H1 (cell line): Measurements from ENCODE around the gene AVPI1. TPM values are rescaled to one million over a fixed set of nuclear protein-coding genes. Genes with fewer than 3 reads are reported as not detected.

Experiments
- CTCF ChIA-PET: fragments of 300-600 bp; sonication (Branson Sonifier 250); formaldehyde crosslinking; loops from one replicate; lab custom pipeline; 2021; ENCODE audit not compliant: partially characterized antibody; lab: Charles Lee
- POLR2A ChIA-PET: fragments of 300-600 bp; sonication (Branson Sonifier 250); formaldehyde crosslinking; loops from one replicate; lab custom pipeline; 2021; ENCODE audit warnings: inconsistent platforms; ENCODE audit not compliant: partially characterized antibody; lab: Charles Lee
- DNase-seq, 2 experiments: peaks; one replicate each; pipeline versions ENCODE4 v3.0.0 to v3.0.0-alpha.2; 2010 to 2022; ENCODE audit warnings: low spot score in 2 of 2, low read depth in 1 of 2, mixed read lengths in 1 of 2
- FAIRE-seq: peaks from 2 replicates; lab custom pipeline; 2011; peaks lifted over from hg19 to GRCh38; lab: Jason Lieb, UNC
- H2AFZ ChIP-seq: 2 replicates; pipeline ENCODE4 v1.8.1; 2012; ENCODE audit warnings: low read length, inconsistent platforms
- H2AK5ac ChIP-seq: 2 replicates; pipeline ENCODE4 v1.6.1; 2013; ENCODE audit warnings: low read depth, low read length
- H2BK120ac ChIP-seq: replicated peaks from 2 replicates; pipeline ENCODE3; 2013; ENCODE audit warnings: low read depth, low read length, inconsistent platforms
- H2BK12ac ChIP-seq: 2 replicates; pipeline ENCODE4 v1.6.1; 2013; ENCODE audit warnings: low read depth, low read length
- H2BK15ac ChIP-seq: 2 replicates; pipeline ENCODE4 v1.6.1; 2013; ENCODE audit warnings: low read length
- H2BK20ac ChIP-seq: 2 replicates; pipeline ENCODE4 v1.6.1; 2013; ENCODE audit warnings: low read length
- H2BK5ac ChIP-seq: 2 replicates; pipeline ENCODE4 v1.6.1; 2013; ENCODE audit warnings: low read depth, low read length
- H3K14ac ChIP-seq: 2 replicates; pipeline ENCODE4 v1.6.1; 2013; ENCODE audit warnings: inconsistent platforms; ENCODE audit not compliant: insufficient read length
- H3K18ac ChIP-seq: 2 replicates; pipeline ENCODE4 v1.6.1; 2013; ENCODE audit warnings: low read length; ENCODE audit errors: extremely low read depth
- H3K23ac ChIP-seq: 2 replicates; pipeline ENCODE4 v1.6.1; 2013; ENCODE audit warnings: inconsistent platforms; ENCODE audit not compliant: insufficient read length
- H3K23me2 ChIP-seq: 2 replicates; pipeline ENCODE4 v1.6.1; 2013; ENCODE audit warnings: low read depth, low read length
- H3K27ac ChIP-seq: 2 replicates; pipeline ENCODE4 v1.6.1; 2011; ENCODE audit warnings: low read depth, low read length, inconsistent platforms
- H3K27me3 ChIP-seq, 4 experiments: replicated peaks in 1 of 4; 1 replicate in 1 of 4; 2 replicates in 3 of 4; pipeline versions ENCODE4 v1.6.1 to v1.8.1; 2011 to 2013; ENCODE audit warnings: low read length in 3 of 4, mild to moderate bottlenecking in 3 of 4, inconsistent platforms in 2 of 4, mixed read lengths in 2 of 4, moderate library complexity in 1 of 4; ENCODE audit not compliant: control insufficient read depth in 3 of 4, insufficient read depth in 3 of 4; ENCODE audit errors: extremely low read depth in 1 of 4
- H3K36me3 ChIP-seq, 4 experiments: 2 replicates each; pipeline versions ENCODE4 v1.6.1 to v1.8.1; 2011 to 2013; ENCODE audit warnings: mild to moderate bottlenecking in 4 of 4, low read length in 3 of 4, moderate library complexity in 2 of 4, control low read depth in 1 of 4, inconsistent platforms in 1 of 4; ENCODE audit not compliant: insufficient read depth in 4 of 4, control insufficient read depth in 2 of 4
- H3K4ac ChIP-seq: replicated peaks from 2 replicates; pipeline ENCODE3; 2013; ENCODE audit warnings: low read length, low read depth, mixed read lengths, inconsistent platforms; ENCODE audit not compliant: insufficient read length
- H3K4me1 ChIP-seq, 4 experiments: replicated peaks in 1 of 4; 1 replicate in 1 of 4; 2 replicates in 3 of 4; pipeline versions ENCODE4 v1.6.1 to v1.8.1; 2011 to 2013; ENCODE audit warnings: low read length in 3 of 4, inconsistent platforms in 2 of 4, mixed read lengths in 1 of 4; ENCODE audit not compliant: insufficient read depth in 4 of 4, control insufficient read depth in 3 of 4
- H3K4me2 ChIP-seq, 2 experiments: 2 replicates each; pipeline versions ENCODE4 v1.6.1 to v1.8.1; 2011 to 2013; ENCODE audit warnings: low read depth in 2 of 2, low read length in 2 of 2, control low read depth in 1 of 2, inconsistent platforms in 1 of 2, mild to moderate bottlenecking in 1 of 2; ENCODE audit not compliant: insufficient read depth in 1 of 2
- H3K4me3 ChIP-seq, 4 experiments: fragments of 200-600, 300-600 bp in 1 of 4; sonication (generic), shearing (Covaris generic), sonication (Bioruptor Twin) in 1 of 4; 2 replicates each; pipeline versions ENCODE4 v1.5.1 to v1.8.1; 2011 to 2016; ENCODE audit warnings: low read length in 4 of 4, low read depth in 3 of 4, control low read depth in 2 of 4, inconsistent platforms in 2 of 4, mild to moderate bottlenecking in 2 of 4, mixed read lengths in 1 of 4, moderate library complexity in 1 of 4; ENCODE audit not compliant: insufficient read depth in 2 of 4; ENCODE audit errors: extremely low read depth in 1 of 4
- H3K56ac ChIP-seq: replicated peaks from 2 replicates; pipeline ENCODE3; 2013; ENCODE audit warnings: low read depth, mild to moderate bottlenecking, mixed read lengths, low read length, inconsistent platforms; ENCODE audit not compliant: insufficient read length
- H3K79me1 ChIP-seq: 2 replicates; pipeline ENCODE4 v1.6.1; 2013; ENCODE audit warnings: low read depth, low read length, control low read depth
- H3K79me2 ChIP-seq, 2 experiments: 2 replicates each; pipeline versions ENCODE4 v1.6.1 to v1.8.1; 2012 to 2013; ENCODE audit warnings: low read length in 2 of 2, mild to moderate bottlenecking in 2 of 2, inconsistent platforms in 1 of 2; ENCODE audit not compliant: insufficient read depth in 2 of 2, control insufficient read depth in 1 of 2
- H3K9ac ChIP-seq, 4 experiments: replicated peaks in 1 of 4; 1 replicate in 1 of 4; 2 replicates in 3 of 4; pipeline versions ENCODE4 v1.6.1 to v1.8.1; 2011 to 2013; ENCODE audit warnings: low read depth in 3 of 4, low read length in 3 of 4, control low read depth in 2 of 4, mild to moderate bottlenecking in 2 of 4, moderate library complexity in 2 of 4, inconsistent platforms in 1 of 4; ENCODE audit errors: extremely low read depth in 1 of 4
- H3K9me3 ChIP-seq, 2 experiments: 2 replicates each; pipeline versions ENCODE4 v1.6.1 to v1.8.1; 2012 to 2013; ENCODE audit warnings: mild to moderate bottlenecking in 2 of 2, moderate library complexity in 2 of 2, control low read depth in 1 of 2, inconsistent platforms in 1 of 2, low read depth in 1 of 2, low read length in 1 of 2, mixed read lengths in 1 of 2; ENCODE audit not compliant: insufficient read depth in 2 of 2
- H4K20me1 ChIP-seq, 2 experiments: replicated peaks in 1 of 2; 2 replicates each; pipeline versions ENCODE3 to v1.8.1; 2011 to 2013; ENCODE audit warnings: inconsistent platforms in 2 of 2, low read length in 2 of 2, mild to moderate bottlenecking in 1 of 2; ENCODE audit not compliant: insufficient read depth in 2 of 2, control insufficient read depth in 1 of 2
- H4K5ac ChIP-seq: 2 replicates; pipeline ENCODE4 v1.6.1; 2013; ENCODE audit warnings: low read length, low read depth, mixed read lengths, inconsistent platforms; ENCODE audit not compliant: insufficient read length
- H4K8ac ChIP-seq: 2 replicates; pipeline ENCODE4 v1.8.0; 2013; ENCODE audit warnings: mild to moderate bottlenecking, moderate library complexity, low read length, inconsistent platforms; ENCODE audit not compliant: insufficient read depth; ENCODE audit errors: extremely low read depth
- H4K91ac ChIP-seq: replicated peaks from 2 replicates; pipeline ENCODE3; 2013; ENCODE audit warnings: low read length, mixed read lengths, inconsistent platforms; ENCODE audit not compliant: insufficient read length
- CBX5 ChIP-seq: fragments of 300-800, 300-1000 bp; sonication (generic); IDR thresholded peaks from 2 replicates; pipeline ENCODE4 v1.7.1; 2016; ENCODE audit warnings: antibody characterized with exemption, low read length, low read depth
- EGR1 ChIP-seq: IDR thresholded peaks from 2 replicates; pipeline ENCODE4 v1.6.1; 2011; ENCODE audit warnings: low read depth, low read length, borderline replicate concordance
- POU5F1 ChIP-seq: IDR thresholded peaks from 2 replicates; pipeline ENCODE4 v1.6.1; 2011; ENCODE audit warnings: low read depth, mild to moderate bottlenecking, low read length, moderate library complexity
- WGBS, 2 experiments: shearing (Covaris generic) in 1 of 2; methylation state at CpG; one replicate each; pipeline versions ENCODE4 v1.1.6 to v1.1.7; 2013 to 2015; ENCODE audit warnings: low lambda C conversion rate in 2 of 2, mixed read lengths in 2 of 2, inconsistent platforms in 1 of 2, low coverage in 1 of 2, missing lambda C conversion rate in 1 of 2; ENCODE audit not compliant: insufficient replicate concordance in 2 of 2, insufficient coverage in 1 of 2, insufficient read length in 1 of 2; ENCODE audit errors: extremely low coverage in 1 of 2, missing lambda C conversion rate in 1 of 2; 5-methylcytosine and 5-hydroxymethylcytosine counted together
- polyA plus RNA-seq, 7 experiments: library from polyadenylated mRNA; depleted of rRNA in 3 of 7; stranded (reverse) in 5 of 7; unstranded in 2 of 7; fragments of >200 nt in 5 of 7; fragments of 200-250 nt in 2 of 7; gene quantifications; 1 replicate in 5 of 7; 2 replicates in 1 of 7; 4 replicates in 1 of 7; pipeline versions ENCODE4 v1.2.1 to v1.2.3, GENCODE V29; 2011 to 2013; ENCODE audit warnings: missing spikeins in 2 of 7, mixed read lengths in 2 of 7
- total RNA-seq: library from RNA; stranded (reverse); fragmentation: NEBNext Ultra II Directional; extraction: Animal tissue kit (Norgen Biotek cat#: 25700); gene quantifications from 2 replicates; pipeline ENCODE4 v1.2.1, GENCODE V29; 2021

Gene AVPI1
- total and polyA plus RNA-seq, 2 of the 8 experiments (the other 6 are each of a cell fraction or from before 2014, with no cell fraction given): 9.0 to 13.5 TPM

GRCh38 chr10:97705006-97705670, 18.1 kb upstream of the AVPI1 start:
- Histone ChIP-seq H3K14ac (no peak overlapping the region), H3K79me2 (no peaks in the 10 kb centered on the region), H3K27ac (no peak overlapping the region), H2AFZ (no peak overlapping the region), H4K91ac (no peak overlapping the region), H3K4me3 (no peak overlapping the region), H3K23me2 (no peaks in the 10 kb centered on the region), H2BK12ac (no peak overlapping the region), H3K79me1 (no peaks in the 10 kb centered on the region), H2BK5ac (no peak overlapping the region), H2BK120ac (no peak overlapping the region), H2BK15ac (no peak overlapping the region), H3K36me3 (no peaks in the 10 kb centered on the region), H4K20me1 (no peaks in the 10 kb centered on the region), H3K4ac (no peak overlapping the region), H3K4me1 (peaks cover 0 to 4% (median under 1%) of the 10 kb centered on the region in 4 experiments; a peak in 4 of 7 replicates), H3K27me3 (no peaks in the 10 kb centered on the region), H2AK5ac (no peak overlapping the region), H3K9ac (no peak overlapping the region), H3K9me3 (no peaks in the 10 kb centered on the region), H3K4me2 (no peak overlapping the region), H3K18ac (no peak overlapping the region), H2BK20ac (no peak overlapping the region), H3K56ac (no peak overlapping the region), H4K5ac (no peak overlapping the region), H3K23ac (no peak overlapping the region), H4K8ac (no peak overlapping the region)
- POLR2A ChIA-PET: interaction anchor here (1.0 to 1.7 kb wide), 4 partner anchors 9 to 27 kb away, joined by 5 to 7 read pairs (median 6); partner anchors contain the start of genes AVPI1 and MARVELD1
- CTCF ChIA-PET: interaction anchor here (0.6 to 20.9 kb wide), 12 partner anchors 8 to 343 kb away, joined by 3 to 773 read pairs (median 25); partner anchors contain the start of genes AVPI1, MARVELD1 and ZFYVE27
- 73% methylated on average over 3 of the region's 3 CpGs; no CpG with 5 or more reads in 1 of the 2 experiments for WGBS, 2 experiments
- DNase-seq: no peak
- TF ChIP-seq EGR1: no peak
- no peak for TF ChIP-seq POU5F1
- TF ChIP-seq CBX5: no peak
- no peak for FAIRE-seq
